Measurements from ENCODE around the gene ILF3.

Gene ILF3

GRCh38 chr19:10661946-10662345 is 7.8 kb downstream of the ILF3 start:
- TF ChIP-seq YY1 (IDR thresholded peaks at IDR 0.05; ENCODE audit: low read depth) (no peak), FOXM1 (IDR thresholded peaks at IDR 0.05; ENCODE audit: borderline replicate concordance, low read depth) (no peak), NFIC (IDR thresholded peaks at IDR 0.05) (no peak), RAD21 (IDR thresholded peaks at IDR 0.05; ENCODE audit: low read depth) (no peak), TEAD4 (IDR thresholded peaks at IDR 0.05) (no peak), CEBPB (IDR thresholded peaks at IDR 0.05) (no peak), EGR1 (IDR thresholded peaks at IDR 0.05) (no peak), TAF1 (IDR thresholded peaks at IDR 0.05; ENCODE audit: low read depth) (no peak), ZBTB7A (IDR thresholded peaks at IDR 0.05; ENCODE audit: low read depth) (no peak), EP300 (IDR thresholded peaks at IDR 0.05; ENCODE audit: borderline replicate concordance) (no peak), CREB1 (IDR thresholded peaks at IDR 0.05; ENCODE audit: low read depth) (no peak), TCF12 (IDR thresholded peaks at IDR 0.05; ENCODE audit: low read depth) (no peak)
- TF ChIP-seq, protein P1, sequence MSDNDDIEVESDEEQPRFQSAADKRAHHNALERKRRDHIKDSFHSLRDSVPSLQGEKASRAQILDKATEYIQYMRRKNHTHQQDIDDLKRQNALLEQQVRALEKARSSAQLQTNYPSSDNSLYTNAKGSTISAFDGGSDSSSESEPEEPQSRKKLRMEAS (IDR thresholded peaks at IDR 0.05), result no peak
- TF ChIP-seq, protein P2, sequence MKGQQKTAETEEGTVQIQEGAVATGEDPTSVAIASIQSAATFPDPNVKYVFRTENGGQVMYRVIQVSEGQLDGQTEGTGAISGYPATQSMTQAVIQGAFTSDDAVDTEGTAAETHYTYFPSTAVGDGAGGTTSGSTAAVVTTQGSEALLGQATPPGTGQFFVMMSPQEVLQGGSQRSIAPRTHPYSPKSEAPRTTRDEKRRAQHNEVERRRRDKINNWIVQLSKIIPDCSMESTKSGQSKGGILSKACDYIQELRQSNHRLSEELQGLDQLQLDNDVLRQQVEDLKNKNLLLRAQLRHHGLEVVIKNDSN (IDR thresholded peaks at IDR 0.05), result no peak
- TF ChIP-seq, protein P3, sequence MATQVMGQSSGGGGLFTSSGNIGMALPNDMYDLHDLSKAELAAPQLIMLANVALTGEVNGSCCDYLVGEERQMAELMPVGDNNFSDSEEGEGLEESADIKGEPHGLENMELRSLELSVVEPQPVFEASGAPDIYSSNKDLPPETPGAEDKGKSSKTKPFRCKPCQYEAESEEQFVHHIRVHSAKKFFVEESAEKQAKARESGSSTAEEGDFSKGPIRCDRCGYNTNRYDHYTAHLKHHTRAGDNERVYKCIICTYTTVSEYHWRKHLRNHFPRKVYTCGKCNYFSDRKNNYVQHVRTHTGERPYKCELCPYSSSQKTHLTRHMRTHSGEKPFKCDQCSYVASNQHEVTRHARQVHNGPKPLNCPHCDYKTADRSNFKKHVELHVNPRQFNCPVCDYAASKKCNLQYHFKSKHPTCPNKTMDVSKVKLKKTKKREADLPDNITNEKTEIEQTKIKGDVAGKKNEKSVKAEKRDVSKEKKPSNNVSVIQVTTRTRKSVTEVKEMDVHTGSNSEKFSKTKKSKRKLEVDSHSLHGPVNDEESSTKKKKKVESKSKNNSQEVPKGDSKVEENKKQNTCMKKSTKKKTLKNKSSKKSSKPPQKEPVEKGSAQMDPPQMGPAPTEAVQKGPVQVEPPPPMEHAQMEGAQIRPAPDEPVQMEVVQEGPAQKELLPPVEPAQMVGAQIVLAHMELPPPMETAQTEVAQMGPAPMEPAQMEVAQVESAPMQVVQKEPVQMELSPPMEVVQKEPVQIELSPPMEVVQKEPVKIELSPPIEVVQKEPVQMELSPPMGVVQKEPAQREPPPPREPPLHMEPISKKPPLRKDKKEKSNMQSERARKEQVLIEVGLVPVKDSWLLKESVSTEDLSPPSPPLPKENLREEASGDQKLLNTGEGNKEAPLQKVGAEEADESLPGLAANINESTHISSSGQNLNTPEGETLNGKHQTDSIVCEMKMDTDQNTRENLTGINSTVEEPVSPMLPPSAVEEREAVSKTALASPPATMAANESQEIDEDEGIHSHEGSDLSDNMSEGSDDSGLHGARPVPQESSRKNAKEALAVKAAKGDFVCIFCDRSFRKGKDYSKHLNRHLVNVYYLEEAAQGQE (IDR thresholded peaks at IDR 0.05; ENCODE audit: low read depth), result no peak

GRCh38 chr19:10662384-10663251 is 8.5 kb downstream of the ILF3 start:
- TF ChIP-seq, protein P3 (IDR thresholded peaks at IDR 0.05; ENCODE audit: low read depth), result no peak
- TF ChIP-seq EGR1 (IDR thresholded peaks at IDR 0.05) (peak; percentile 72), NFIC (IDR thresholded peaks at IDR 0.05) (peak; percentile 66), EP300 (IDR thresholded peaks at IDR 0.05; ENCODE audit: borderline replicate concordance) (no peak), TCF12 (IDR thresholded peaks at IDR 0.05; ENCODE audit: low read depth) (no peak), CEBPB (IDR thresholded peaks at IDR 0.05) (0 out of 2 replicates have a peak, but pooled peaks have one; percentile 20)

DNA sequence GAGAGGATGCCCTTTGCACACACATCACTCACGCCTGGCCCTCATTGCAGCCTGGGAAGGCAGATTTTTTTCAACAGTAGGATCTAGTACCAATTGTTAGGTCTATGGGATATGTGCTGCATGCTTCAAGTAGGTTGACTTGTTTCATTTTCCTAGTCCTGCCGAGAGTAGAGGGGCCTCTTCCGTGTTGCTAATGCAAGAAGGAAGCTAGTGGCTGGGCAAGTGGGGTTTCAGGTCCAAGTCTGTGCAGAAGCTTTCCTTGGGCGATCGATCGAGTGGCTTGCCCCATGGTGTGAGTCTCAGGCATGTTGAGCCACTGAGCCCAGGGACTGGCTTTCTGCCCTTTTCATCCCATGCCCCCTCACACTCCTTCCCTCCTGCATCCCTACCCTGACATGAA is 13.7 kb downstream of the ILF3 start:
- TF ChIP-seq CREB1 (IDR thresholded peaks at IDR 0.05; ENCODE audit: low read depth), result no peak

DNA sequence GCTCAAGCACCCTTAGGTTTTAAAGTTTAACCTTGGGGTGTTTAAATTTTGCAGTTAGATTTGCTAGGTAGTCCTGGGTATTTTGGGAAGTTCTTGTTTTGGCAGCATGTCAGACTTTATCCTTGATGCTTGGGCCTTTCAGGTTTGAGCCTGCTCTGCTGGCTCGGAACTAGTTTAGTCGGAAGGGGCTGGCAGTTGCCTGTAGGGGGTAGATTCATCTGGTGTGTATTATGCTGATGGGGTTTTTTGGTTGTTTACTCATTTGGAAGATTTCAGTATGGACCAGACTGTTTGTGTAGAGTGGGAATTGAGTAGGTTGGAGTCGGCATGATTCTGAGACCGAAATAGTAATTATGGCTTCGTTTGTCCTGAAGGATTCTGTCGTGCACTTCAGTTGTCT is 15.1 kb downstream of the ILF3 start:
- TF ChIP-seq NFIC (IDR thresholded peaks at IDR 0.05) (no peak), TEAD4 (IDR thresholded peaks at IDR 0.05) (no peak), ZBTB7A (IDR thresholded peaks at IDR 0.05; ENCODE audit: low read depth) (no peak), EP300 (IDR thresholded peaks at IDR 0.05; ENCODE audit: borderline replicate concordance) (no peak), FOXM1 (IDR thresholded peaks at IDR 0.05; ENCODE audit: borderline replicate concordance, low read depth) (no peak), CREB1 (IDR thresholded peaks at IDR 0.05; ENCODE audit: low read depth) (no peak), TCF12 (IDR thresholded peaks at IDR 0.05; ENCODE audit: low read depth) (no peak), CEBPB (IDR thresholded peaks at IDR 0.05) (no peak), YY1 (IDR thresholded peaks at IDR 0.05; ENCODE audit: low read depth) (no peak), EGR1 (IDR thresholded peaks at IDR 0.05) (no peak), RAD21 (IDR thresholded peaks at IDR 0.05; ENCODE audit: low read depth) (no peak), TAF1 (IDR thresholded peaks at IDR 0.05; ENCODE audit: low read depth) (no peak)
- TF ChIP-seq, protein P1 (IDR thresholded peaks at IDR 0.05), result no peak
- TF ChIP-seq, protein P2 (IDR thresholded peaks at IDR 0.05), result no peak
- TF ChIP-seq, protein P3 (IDR thresholded peaks at IDR 0.05; ENCODE audit: low read depth), result no peak

Data from Ishikawa (cell line).